Measurements from ENCODE around the gene C20orf204. TPM values are rescaled to one million over a fixed set of nuclear protein-coding genes. Genes with fewer than 3 reads are reported as not detected.

C20orf204 gene
- total and polyA plus RNA-seq, 10 of the 15 experiments (the other 5 are each of a cell fraction or from before 2014, with no cell fraction given): 0.24 to 56.0 (median 12.4) TPM

DNA sequence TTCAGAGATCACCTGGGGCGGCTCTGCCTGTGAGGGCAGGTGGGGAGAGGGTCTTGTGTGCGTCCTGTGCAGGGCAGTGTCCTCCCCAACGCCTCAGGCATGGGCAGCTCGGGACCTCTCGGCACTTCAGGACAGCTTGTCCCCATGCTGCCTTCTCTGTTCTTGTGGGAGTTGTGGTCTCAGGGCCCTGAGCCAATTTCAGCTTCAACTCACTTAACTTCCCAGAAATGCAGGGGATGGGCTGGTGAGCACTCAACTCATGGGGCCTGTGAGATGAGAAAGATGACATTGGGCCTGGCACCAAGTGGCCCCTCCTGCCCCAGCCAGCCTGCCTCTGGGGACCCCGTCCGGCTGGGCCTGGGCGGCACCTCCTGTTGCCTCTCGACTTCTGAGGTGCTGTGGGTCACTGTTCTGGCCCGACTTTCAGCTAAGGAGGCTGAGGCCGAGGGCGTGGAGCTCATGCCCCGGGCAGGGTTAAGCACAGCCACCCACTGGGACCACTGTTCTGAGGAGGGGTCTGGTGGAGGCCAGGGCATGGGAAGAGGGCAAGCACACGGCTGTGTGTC is 36.6 kb downstream of the C20orf204 start:
- H3K4me1 ChIP-seq (ENCODE audit: control insufficient read depth, insufficient read depth, low read length): peaks cover 8% of the 10 kb centered on the region; the same call in 1 of the 2 replicates
- no peak overlapping the region for H3K4me3 ChIP-seq
- H3K27ac ChIP-seq (ENCODE audit: control insufficient read depth, insufficient read depth): no peak overlapping the region
- DNase-seq (ENCODE audit: low read depth, low spot score): no peak
- 54% methylated on average over 14 of the region's 14 CpGs for WGBS (ENCODE audit: insufficient coverage, insufficient replicate concordance, low lambda C conversion rate, missing lambda C conversion rate)
- CTCF ChIA-PET: interaction anchor here (1.2 to 2.8 kb wide), 3 partner anchors 15 to 90 kb away, joined by 3 to 7 read pairs (median 5); no protein-coding TSS in a partner anchor
- H4K20me1 ChIP-seq (ENCODE audit: control insufficient read depth, insufficient read depth): no peaks in the 10 kb centered on the region
- H3K36me3 ChIP-seq (ENCODE audit: control insufficient read depth in 2 of 2, insufficient read depth in 2 of 2, low read length in 1 of 2): peaks cover 3 to 22% of the 10 kb centered on the region in 2 experiments
- H3K4me2 ChIP-seq (ENCODE audit: control insufficient read depth, insufficient read depth): no peak overlapping the region
- intact Hi-C loops (cut with micrococcal nuclease; ENCODE audit: unreplicated experiment): no loop called here
- TF ChIP-seq, protein P1, sequence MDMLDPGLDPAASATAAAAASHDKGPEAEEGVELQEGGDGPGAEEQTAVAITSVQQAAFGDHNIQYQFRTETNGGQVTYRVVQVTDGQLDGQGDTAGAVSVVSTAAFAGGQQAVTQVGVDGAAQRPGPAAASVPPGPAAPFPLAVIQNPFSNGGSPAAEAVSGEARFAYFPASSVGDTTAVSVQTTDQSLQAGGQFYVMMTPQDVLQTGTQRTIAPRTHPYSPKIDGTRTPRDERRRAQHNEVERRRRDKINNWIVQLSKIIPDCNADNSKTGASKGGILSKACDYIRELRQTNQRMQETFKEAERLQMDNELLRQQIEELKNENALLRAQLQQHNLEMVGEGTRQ (IDR thresholded peaks at IDR 0.05; ENCODE audit: borderline replicate concordance, low read depth, low read length): no peak
- no peak for TF ChIP-seq RAD21 (IDR thresholded peaks at IDR 0.05; ENCODE audit: insufficient read depth, low read depth, low read length)
- no peak for TF ChIP-seq KLF5 (IDR thresholded peaks at IDR 0.05; ENCODE audit: partially characterized antibody)
- no peak for TF ChIP-seq PML (IDR thresholded peaks at IDR 0.05; ENCODE audit: low read length)
- RAD21 ChIA-PET (ENCODE audit: unreplicated experiment): no interaction called here
- no peaks in the 10 kb centered on the region for H3K9me3 ChIP-seq (replicated peaks; ENCODE audit: control insufficient read depth, insufficient read depth, low read length)
- no TSS peak for BruUV-seq (replicated peaks)
- H3K27me3 ChIP-seq (replicated peaks in 1 of 2; ENCODE audit: control insufficient read depth in 2 of 2, insufficient read depth in 2 of 2, low read length in 1 of 2): no peaks in the 10 kb centered on the region
- no peak for ATAC-seq
- FAIRE-seq: no peak
- H2AFZ ChIP-seq (ENCODE audit: control insufficient read depth, low read depth, low read length): no peak overlapping the region
- SMC1A ChIA-PET (ENCODE audit: uncharacterized antibody, unreplicated experiment): no interaction called here
- no peak overlapping the region for H3K9ac ChIP-seq (ENCODE audit: control insufficient read depth, insufficient read depth, low read length)
- H3K79me2 ChIP-seq (ENCODE audit: control insufficient read depth, insufficient read depth, low read length): peaks cover 17% of the 10 kb centered on the region
- POLR2A ChIA-PET: interaction anchor here (2.4 kb wide), 1 partner anchor 10 kb away, joined by 6 read pairs; the partner anchor contains the start of gene TCEA2
- in situ Hi-C loops (cut with MboI): no loop called here

DNA sequence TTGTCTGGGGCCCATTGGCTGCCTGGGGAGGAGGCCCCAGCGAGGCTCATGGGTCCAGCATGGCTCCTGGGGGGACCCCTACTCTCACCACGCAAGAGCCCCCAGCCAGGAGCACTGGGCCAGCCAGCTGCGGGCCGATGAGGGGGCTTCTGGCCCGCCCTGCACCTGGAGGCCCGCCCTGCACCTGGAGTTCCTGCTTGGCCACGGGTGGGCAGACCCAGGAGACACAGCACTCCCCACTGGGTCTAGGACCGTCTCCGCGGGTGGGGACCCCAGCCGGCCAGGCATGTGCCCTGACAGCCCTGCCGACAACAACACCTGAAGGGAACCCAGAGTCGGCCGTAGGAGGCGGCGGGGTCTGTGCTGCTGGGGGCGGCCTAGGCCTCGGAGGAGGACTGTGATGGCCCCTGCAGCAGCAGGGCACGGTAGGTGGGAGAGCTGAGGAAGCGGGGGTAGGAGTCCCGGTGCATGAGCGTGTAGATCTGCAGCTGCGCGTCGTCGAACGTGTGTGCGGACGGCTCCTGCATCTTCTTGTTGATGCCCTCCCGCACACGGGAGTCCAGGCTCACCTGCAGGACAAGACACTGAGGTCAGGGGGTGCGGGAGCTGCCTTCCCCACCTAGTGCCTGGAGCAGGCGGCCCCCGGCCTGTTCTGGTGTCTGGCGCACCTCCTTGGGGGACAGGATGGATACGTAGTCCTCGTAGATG is 37.6 kb downstream of the C20orf204 start:
- Histone ChIP-seq H3K27me3 (replicated peaks in 1 of 2; ENCODE audit: control insufficient read depth in 2 of 2, insufficient read depth in 2 of 2, low read length in 1 of 2) (no peaks in the 10 kb centered on the region), H3K27ac (ENCODE audit: control insufficient read depth, insufficient read depth) (no peak overlapping the region), H3K9ac (ENCODE audit: control insufficient read depth, insufficient read depth, low read length) (no peak overlapping the region), H3K4me1 (ENCODE audit: control insufficient read depth, insufficient read depth, low read length) (peaks cover 15% of the 10 kb centered on the region; the same call in 1 of the 2 replicates), H2AFZ (ENCODE audit: control insufficient read depth, low read depth, low read length) (no peak overlapping the region), H3K36me3 (ENCODE audit: control insufficient read depth in 2 of 2, insufficient read depth in 2 of 2, low read length in 1 of 2) (peaks cover 3 to 22% of the 10 kb centered on the region in 2 experiments), H4K20me1 (ENCODE audit: control insufficient read depth, insufficient read depth) (no peaks in the 10 kb centered on the region), H3K79me2 (ENCODE audit: control insufficient read depth, insufficient read depth, low read length) (peaks cover 26% of the 10 kb centered on the region), H3K9me3 (replicated peaks; ENCODE audit: control insufficient read depth, insufficient read depth, low read length) (no peaks in the 10 kb centered on the region), H3K4me3 (no peak overlapping the region), H3K4me2 (ENCODE audit: control insufficient read depth, insufficient read depth) (no peak overlapping the region)
- in situ Hi-C loops (cut with MboI) (no loop called here), intact Hi-C loops (cut with micrococcal nuclease; ENCODE audit: unreplicated experiment) (no loop called here)
- POLR2A ChIA-PET: interaction anchor here (2.4 kb wide), 1 partner anchor 11 kb away, joined by 6 read pairs; the partner anchor contains the start of gene TCEA2
- DNase-seq (ENCODE audit: low read depth, low spot score) (no peak), FAIRE-seq (no peak), ATAC-seq (no peak)
- SMC1A ChIA-PET (ENCODE audit: uncharacterized antibody, unreplicated experiment): no interaction called here
- 92% methylated on average over 36 of the region's 37 CpGs for WGBS (ENCODE audit: insufficient coverage, insufficient replicate concordance, low lambda C conversion rate, missing lambda C conversion rate)
- no TSS peak for BruUV-seq (replicated peaks)
- CTCF ChIA-PET: interaction anchor here (2.8 kb wide), 1 partner anchor 47 kb away, joined by 7 read pairs; no protein-coding TSS in a partner anchor
- TF ChIP-seq RB1 (IDR thresholded peaks at IDR 0.05; ENCODE audit: borderline replicate concordance) (no peak), PML (IDR thresholded peaks at IDR 0.05; ENCODE audit: low read length) (no peak), SUZ12 (IDR thresholded peaks at IDR 0.05; ENCODE audit: unreplicated experiment) (no peak), ZNF622 (IDR thresholded peaks at IDR 0.05) (no peak), ATF3 (IDR thresholded peaks at IDR 0.05; ENCODE audit: borderline replicate concordance, extremely low read depth, low read depth, low read length) (no peak), EZH2 (IDR thresholded peaks at IDR 0.05; ENCODE audit: borderline replicate concordance, control insufficient read depth, low read depth, low read length) (no peak), MYB (IDR thresholded peaks at IDR 0.05; ENCODE audit: borderline replicate concordance, low read depth, low read length) (no peak)
- RAD21 ChIA-PET (ENCODE audit: unreplicated experiment): no interaction called here

Measured in GM12878 (cell line).